Osteoblast (primary cell): ENCODE results near the gene REV1. TPM values are rescaled to one million over a fixed set of nuclear protein-coding genes. Genes with fewer than 3 reads are reported as not detected.

Experiments
- DNase-seq: peaks from one replicate; pipeline ENCODE4 v3.0.0; 2011; ENCODE audit warnings: low spot score, mixed read lengths; ENCODE audit not compliant: insufficient read length; ENCODE audit errors: missing footprints
- H2AFZ ChIP-seq: 2 replicates; pipeline ENCODE4 v1.6.0; 2011; ENCODE audit warnings: mild to moderate bottlenecking, low read length
- H3K27ac ChIP-seq: 2 replicates; pipeline ENCODE4 v1.5.1; 2011; ENCODE audit warnings: mild to moderate bottlenecking, low read depth, low read length, moderate library complexity
- H3K27me3 ChIP-seq: 2 replicates; pipeline ENCODE4 v1.6.0; 2012; ENCODE audit warnings: mild to moderate bottlenecking, control low read depth, inconsistent platforms, low read length, moderate library complexity; ENCODE audit not compliant: insufficient read depth
- H3K36me3 ChIP-seq: 2 replicates; pipeline ENCODE4 v1.5.1; 2011; ENCODE audit warnings: mild to moderate bottlenecking, low read length, control low read depth, moderate library complexity; ENCODE audit not compliant: insufficient read depth
- H3K4me1 ChIP-seq: 2 replicates; pipeline ENCODE4 v1.5.1; 2011; ENCODE audit warnings: mild to moderate bottlenecking, low read length, control low read depth, moderate library complexity; ENCODE audit not compliant: insufficient read depth
- H3K4me2 ChIP-seq: 2 replicates; pipeline ENCODE4 v1.6.0; 2011; ENCODE audit warnings: mild to moderate bottlenecking, low read length; ENCODE audit not compliant: insufficient read depth
- H3K4me3 ChIP-seq: fragments of 200-600 bp; sonication (generic); 3 replicates; pipeline ENCODE4 v1.5.1; 2012; ENCODE audit warnings: mild to moderate bottlenecking, low read length, inconsistent platforms; ENCODE audit not compliant: insufficient read depth
- H3K79me2 ChIP-seq: 2 replicates; pipeline ENCODE4 v1.6.0; 2012; ENCODE audit warnings: mild to moderate bottlenecking, low read length, control low read depth, inconsistent platforms; ENCODE audit not compliant: insufficient read depth
- H3K9me3 ChIP-seq: 2 replicates; pipeline ENCODE4 v1.5.1; 2011; ENCODE audit warnings: low read depth, low read length, control low read depth
- H4K20me1 ChIP-seq: 2 replicates; pipeline ENCODE4 v1.6.0; 2012; ENCODE audit warnings: mild to moderate bottlenecking, low read length, control low read depth; ENCODE audit not compliant: insufficient read depth
- CTCF ChIP-seq: IDR thresholded peaks from 2 replicates; pipeline ENCODE4 v1.5.1; 2011; ENCODE audit warnings: mild to moderate bottlenecking, low read depth, low read length, moderate library complexity; ENCODE audit errors: extremely low read depth
- total RNA-seq: library from RNA; depleted of rRNA; stranded (reverse); fragments of >200 nt; gene quantifications from 2 replicates; pipeline ENCODE4 v1.2.3, GENCODE V29; 2012

Gene REV1
- total RNA-seq, 1 donor: 37.3 TPM

GRCh38 chr2:99489063-99489760 lies 605 bp downstream of the REV1 start:
- Histone ChIP-seq H2AFZ (peak overlapping the region; percentile 89), H3K27me3 (peaks cover 5% of the 10 kb centered on the region), H3K79me2 (peaks cover 51% of the 10 kb centered on the region), H3K36me3 (no peaks in the 10 kb centered on the region), H3K4me3 (peak overlapping the region; percentile 90), H3K27ac (peak overlapping the region; percentile 52), H3K4me1 (peaks cover 17% of the 10 kb centered on the region), H3K4me2 (peak overlapping the region; percentile 86), H3K9me3 (no peaks in the 10 kb centered on the region), H4K20me1 (peaks cover 37% of the 10 kb centered on the region)
- TF ChIP-seq CTCF: no peak
- DNase-seq: peak; percentile 96

DNA sequence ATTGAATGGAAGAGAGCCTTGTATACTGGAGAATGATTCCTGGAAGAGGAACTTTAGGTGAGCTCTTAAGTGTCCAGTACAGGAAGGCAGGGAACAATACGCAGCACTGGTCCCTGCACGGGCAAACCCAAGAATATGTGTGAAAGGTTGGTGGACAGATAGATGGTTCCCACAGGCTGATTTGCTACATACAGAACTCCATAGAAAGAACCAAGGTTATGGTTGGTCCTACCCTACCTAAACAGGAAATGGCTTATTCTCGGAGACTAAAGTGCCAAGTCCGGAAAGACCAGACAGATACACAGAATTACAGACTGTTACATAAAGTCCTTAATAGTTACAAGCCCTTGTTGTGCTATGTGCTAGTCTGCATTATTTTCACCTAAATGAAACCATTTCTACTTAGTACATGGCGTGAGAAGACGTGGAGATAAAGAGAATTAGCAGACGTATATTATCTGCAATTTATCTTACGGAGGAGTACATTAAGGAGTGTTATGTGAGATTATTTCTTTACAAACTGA lies 1.2 kb downstream of the REV1 start:
- no peak for TF ChIP-seq CTCF
- peaks cover 57% of the 10 kb centered on the region for H3K79me2 ChIP-seq

DNA sequence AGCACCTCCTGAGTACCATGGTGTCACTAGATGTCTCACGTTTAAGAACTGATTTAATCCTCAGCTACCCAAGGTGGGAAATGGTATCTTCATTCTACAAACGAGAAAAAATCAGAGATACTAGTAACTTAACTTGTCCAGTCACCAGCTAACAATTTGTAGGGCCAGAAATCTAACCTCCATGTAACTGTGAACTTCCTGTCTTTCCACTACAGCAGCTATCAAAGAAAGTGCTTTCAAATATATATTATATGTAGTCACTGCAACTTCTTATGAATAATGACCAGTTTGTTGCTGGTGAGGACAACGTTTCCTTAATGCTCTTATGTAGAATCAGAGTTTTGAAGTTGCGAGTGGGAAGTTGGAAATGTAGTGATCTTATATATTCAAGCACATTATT lies 1.9 kb downstream of the REV1 start:
- no peak overlapping the region for H3K27ac ChIP-seq
- H3K79me2 ChIP-seq: peaks cover 64% of the 10 kb centered on the region
- peak; percentile 78 for DNase-seq
- H3K36me3 ChIP-seq: no peaks in the 10 kb centered on the region
- H3K4me1 ChIP-seq: peaks cover 17% of the 10 kb centered on the region
- peaks cover 42% of the 10 kb centered on the region for H4K20me1 ChIP-seq
- peak overlapping the region; percentile 86 for H3K4me2 ChIP-seq
- TF ChIP-seq CTCF: no peak
- no peak overlapping the region for H3K4me3 ChIP-seq
- no peak overlapping the region for H2AFZ ChIP-seq
- H3K27me3 ChIP-seq: peaks cover 4% of the 10 kb centered on the region
- H3K9me3 ChIP-seq: no peaks in the 10 kb centered on the region

More for the DNA sequence above, 1.2 kb downstream of the REV1 start:
- Histone ChIP-seq H4K20me1 (peaks cover 37% of the 10 kb centered on the region), H3K27me3 (peaks cover 4% of the 10 kb centered on the region), H3K4me2 (peak overlapping the region; percentile 86), H3K36me3 (no peaks in the 10 kb centered on the region), H3K27ac (peak overlapping the region; percentile 52), H3K9me3 (no peaks in the 10 kb centered on the region), H3K4me3 (peak overlapping the region; percentile 90), H3K4me1 (peaks cover 17% of the 10 kb centered on the region), H2AFZ (peak overlapping the region; percentile 89)
- peak; percentile 50 for DNase-seq

- no peak for TF ChIP-seq CTCF
- no peak overlapping the region for H3K27ac ChIP-seq
- H3K4me3 ChIP-seq: no peak overlapping the region
- no peak overlapping the region for H3K4me2 ChIP-seq
- H4K20me1 ChIP-seq: peaks cover 54% of the 10 kb centered on the region
- H3K9me3 ChIP-seq: no peaks in the 10 kb centered on the region
- peaks cover 15% of the 10 kb centered on the region for H3K4me1 ChIP-seq
- no peaks in the 10 kb centered on the region for H3K36me3 ChIP-seq
- H3K27me3 ChIP-seq: no peaks in the 10 kb centered on the region
- no peak for DNase-seq
- H3K79me2 ChIP-seq: peaks cover 85% of the 10 kb centered on the region
- H2AFZ ChIP-seq: no peak overlapping the region
Observed at GRCh38 chr2:99485824-99486223, 4.0 kb downstream of the REV1 start.
